GM12872 (cell line): ENCODE measurements around the gene BRD9.
A peak's percentile ranks its signal among the peaks of the same experiment; 100 is the strongest.

Experiments
- CTCF ChIP-seq: IDR thresholded peaks from 3 replicates; pipeline ENCODE4 v1.5.1; 2011; ENCODE audit warnings: low read depth, mild to moderate bottlenecking, low read length, moderate library complexity; ENCODE audit not compliant: insufficient read depth

The BRD9 gene

DNA sequence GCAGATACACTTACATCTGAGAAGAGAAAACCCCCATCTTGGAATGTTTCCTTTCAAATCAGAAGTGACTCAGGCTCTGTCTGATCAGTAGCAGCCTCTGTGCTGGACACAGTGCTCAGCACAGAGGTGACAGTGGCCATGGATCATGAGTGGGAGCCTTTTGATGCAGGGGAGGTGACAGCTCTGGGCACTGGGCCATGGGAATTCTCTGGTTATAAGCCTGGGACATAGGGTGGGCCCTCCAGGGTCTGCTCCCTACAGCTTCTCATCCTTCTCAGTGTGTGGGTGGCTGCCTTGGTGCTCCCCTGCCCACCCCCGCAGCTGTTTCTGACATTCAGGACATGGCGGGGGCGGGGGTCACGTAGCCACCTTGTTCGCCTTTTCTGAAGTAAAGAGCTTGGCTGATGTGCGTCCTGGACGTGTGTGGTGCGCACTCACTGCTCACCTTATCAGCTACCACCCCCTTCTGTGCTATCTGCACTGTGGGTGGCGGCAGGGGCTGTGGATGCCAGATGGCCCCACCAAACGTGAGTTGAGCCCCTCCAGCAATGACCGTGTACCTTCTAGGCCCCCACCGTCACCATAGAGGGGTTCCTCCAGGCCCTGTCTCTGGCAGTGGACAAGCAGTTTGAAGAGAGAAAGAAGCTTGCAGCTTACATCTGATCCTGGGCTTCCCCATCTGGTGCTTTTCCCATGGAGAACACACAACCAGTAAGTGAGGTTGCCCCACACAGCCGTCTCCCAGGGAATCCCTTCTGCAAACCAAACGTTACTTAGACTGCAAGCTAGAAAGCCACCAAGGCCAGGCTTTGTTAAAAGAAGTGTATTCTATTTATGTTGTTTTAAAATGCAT is 24.1 kb upstream of the BRD9 start:
- TF ChIP-seq CTCF, result no peak

DNA sequence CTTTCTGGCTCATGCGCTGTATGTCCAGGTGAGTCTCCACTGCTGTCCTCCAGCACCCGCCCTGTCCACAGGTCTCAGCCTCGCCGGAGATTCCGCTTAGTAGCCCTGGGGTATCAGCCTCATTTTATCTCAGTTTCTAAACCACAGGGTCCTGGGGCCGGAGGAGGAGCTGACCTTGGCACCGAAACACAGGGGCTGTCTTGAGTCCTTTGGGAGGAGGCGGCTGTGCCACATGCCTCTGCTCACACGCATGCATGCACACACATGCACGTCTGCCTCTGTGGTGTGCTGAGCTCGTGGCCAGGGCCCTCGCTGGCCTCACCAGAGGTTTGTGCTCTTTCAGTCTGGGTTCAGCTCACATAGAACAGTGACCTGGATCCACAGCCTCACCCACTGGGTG is 23.3 kb upstream of the BRD9 start:
- no peak for TF ChIP-seq CTCF

DNA sequence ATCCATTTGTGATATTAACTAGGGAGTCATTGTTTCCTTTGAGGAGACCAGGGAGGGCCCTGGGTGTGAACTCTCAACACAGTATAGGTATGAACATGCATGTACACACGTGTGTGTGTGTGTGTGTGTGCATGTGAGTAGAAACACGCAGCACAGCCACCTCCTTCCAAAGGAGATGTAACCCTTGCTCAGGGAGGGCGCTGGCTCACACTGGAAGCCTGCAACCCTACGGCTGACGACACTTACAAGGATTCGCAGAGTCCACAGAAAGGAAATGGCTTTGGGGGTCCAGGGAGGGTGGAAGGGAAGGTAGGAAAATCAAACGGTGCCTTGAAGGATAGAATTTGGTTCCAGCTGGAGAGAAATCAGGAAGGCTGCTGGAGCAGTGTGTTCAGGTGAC is 22.0 kb upstream of the BRD9 start:
- no peak for TF ChIP-seq CTCF

DNA sequence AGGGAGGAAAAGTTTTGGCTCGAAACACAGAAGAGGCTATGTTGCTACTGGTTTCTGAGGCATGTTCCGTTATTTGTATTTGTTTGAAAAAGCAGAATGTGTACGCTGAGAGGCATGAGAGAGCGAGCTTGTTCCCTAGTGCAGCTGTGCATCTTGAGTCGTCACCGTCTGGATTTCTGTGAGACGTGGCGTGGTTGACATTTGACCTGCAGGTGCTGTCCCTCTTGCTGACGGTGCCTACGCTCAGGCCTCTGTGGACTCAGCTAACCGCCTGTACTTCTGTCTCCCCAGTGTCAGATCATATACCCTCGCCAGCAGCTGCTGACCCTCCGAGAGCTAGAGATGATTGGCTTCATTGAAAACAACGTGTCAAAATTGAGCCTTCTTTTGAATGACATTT is 21.6 kb upstream of the BRD9 start:
- TF ChIP-seq CTCF, result no peak

DNA sequence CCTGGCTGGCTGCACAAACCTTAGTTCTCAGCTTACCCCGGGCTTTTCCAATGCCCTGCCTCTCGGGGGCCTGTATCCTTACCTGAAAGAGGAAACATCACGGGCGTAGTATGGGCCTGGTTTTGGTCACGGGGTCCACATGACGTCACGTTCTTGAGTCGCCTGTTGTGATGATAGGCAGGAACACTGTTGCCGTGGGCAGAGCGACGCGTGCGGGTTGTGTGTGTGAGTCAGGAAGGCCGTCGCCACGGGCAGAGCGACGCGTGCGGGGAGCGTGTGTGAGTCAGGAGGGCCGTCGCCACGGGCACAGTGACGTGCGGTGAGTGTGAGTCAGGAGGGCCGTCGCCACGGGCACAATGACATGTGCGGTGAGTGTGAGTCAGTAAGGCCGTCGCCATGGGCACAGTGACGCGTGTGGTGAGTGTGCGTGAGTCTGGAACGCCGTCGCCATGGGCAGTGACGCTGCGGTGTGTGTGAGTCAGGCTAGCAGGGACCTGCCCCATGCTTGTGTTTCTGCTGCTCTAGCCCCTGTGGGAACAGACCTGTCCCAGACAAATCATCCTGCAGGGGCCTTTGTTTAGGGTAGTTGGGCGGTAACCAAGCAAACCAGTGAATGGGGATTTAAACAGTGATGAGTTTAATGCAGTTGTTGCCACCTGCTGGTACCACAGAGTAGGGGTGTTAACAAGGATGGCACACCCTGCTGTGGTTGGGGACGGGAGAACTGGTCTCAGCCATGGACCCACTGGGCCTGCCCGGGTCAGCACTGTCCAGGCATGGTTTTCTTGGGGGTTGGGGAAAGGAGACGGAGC is 19.9 kb upstream of the BRD9 start:
- TF ChIP-seq CTCF, result peak; percentile 27; the same call in 1 of the 3 replicates

- no peak for TF ChIP-seq CTCF
These were observed 19.0 kb upstream of the BRD9 start for GRCh38 chr5:911601-912000.

GRCh38 chr5:910769-911160 is 18.2 kb upstream of the BRD9 start:
- no peak for TF ChIP-seq CTCF
